ENCODE data around the gene AFMID. TPM values are rescaled to one million over a fixed set of nuclear protein-coding genes. Genes with fewer than 3 reads are reported as not detected.
A peak's percentile ranks its signal among the peaks of the same experiment; 100 is the strongest.

Gene AFMID
- total and polyA plus RNA-seq, 2 of the 8 experiments (the other 6 are each of a cell fraction or from before 2014, with no cell fraction given), result 49.0 to 53.0 TPM

DNA sequence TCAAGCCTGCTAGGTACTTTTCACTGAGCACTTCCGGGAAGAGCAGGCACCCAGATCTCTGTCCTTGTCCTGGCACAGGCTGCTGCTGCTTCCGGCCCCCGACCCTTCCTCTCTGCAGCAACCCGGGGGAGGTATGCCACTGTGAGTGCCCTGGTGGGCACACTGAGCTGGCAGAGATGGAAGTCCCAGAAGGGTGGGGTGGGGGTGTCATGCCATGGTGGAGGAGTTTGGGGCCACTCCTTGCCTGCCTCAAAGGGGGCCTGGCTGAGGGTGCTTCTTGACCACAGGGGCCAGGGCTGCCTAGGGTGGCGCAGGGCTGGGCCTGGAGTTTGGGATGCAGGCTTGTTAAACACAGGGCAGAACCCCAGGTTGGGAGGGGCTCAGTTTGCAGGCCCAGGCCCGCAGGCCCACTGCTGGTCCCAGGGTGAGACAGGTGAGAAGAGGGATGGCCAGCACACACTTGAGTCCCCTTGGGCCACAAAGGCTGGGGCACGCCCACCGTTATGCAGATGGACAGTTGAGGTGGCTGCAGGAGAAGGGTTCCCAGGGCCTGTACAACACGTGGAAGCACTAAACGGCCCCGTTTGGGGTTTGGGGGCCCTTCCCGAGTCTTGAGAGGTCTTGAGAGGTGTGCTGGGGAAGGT lies 53.0 kb downstream of the AFMID start:
- Histone ChIP-seq H3K23ac (ENCODE audit: insufficient read length) (no peak overlapping the region), H2BK12ac (ENCODE audit: low read depth, low read length) (no peak overlapping the region), H4K20me1 (replicated peaks in 1 of 2; ENCODE audit: control insufficient read depth in 1 of 2, insufficient read depth in 2 of 2, low read length in 2 of 2) (no peaks in the 10 kb centered on the region), H3K79me2 (ENCODE audit: control insufficient read depth in 1 of 2, insufficient read depth in 2 of 2, low read length in 2 of 2) (no peaks in the 10 kb centered on the region), H3K27me3 (replicated peaks in 1 of 4; ENCODE audit: control insufficient read depth in 3 of 4, extremely low read depth in 1 of 4, insufficient read depth in 3 of 4, low read length in 3 of 4) (no peaks in the 10 kb centered on the region), H2BK20ac (ENCODE audit: low read length) (0 out of 2 replicates have a peak overlapping the region, but pooled peaks have one; percentile 32), H2BK120ac (replicated peaks; ENCODE audit: low read depth, low read length) (no peak overlapping the region), H2BK15ac (ENCODE audit: low read length) (no peak overlapping the region), H3K56ac (replicated peaks; ENCODE audit: insufficient read length, low read depth, low read length) (no peak overlapping the region), H3K4me2 (ENCODE audit: insufficient read depth in 1 of 2, low read depth in 2 of 2, low read length in 2 of 2) (no peak overlapping the region), H3K9ac (replicated peaks in 1 of 4; ENCODE audit: extremely low read depth in 1 of 4, low read depth in 3 of 4, low read length in 3 of 4) (no peak overlapping the region), H2BK5ac (ENCODE audit: low read depth, low read length) (no peak overlapping the region), H4K5ac (ENCODE audit: insufficient read length, low read depth, low read length) (no peak overlapping the region), H3K9me3 (ENCODE audit: insufficient read depth in 2 of 2, low read depth in 1 of 2, low read length in 1 of 2) (no peaks in the 10 kb centered on the region), H2AK5ac (ENCODE audit: low read depth, low read length) (no peak overlapping the region), H2AFZ (ENCODE audit: low read length) (no peak overlapping the region), H3K18ac (ENCODE audit: extremely low read depth, low read length) (no peak overlapping the region), H3K79me1 (ENCODE audit: low read depth, low read length) (no peaks in the 10 kb centered on the region; the same call in 1 of the 2 replicates), H3K14ac (ENCODE audit: insufficient read length) (no peak overlapping the region), H3K27ac (ENCODE audit: low read depth, low read length) (no peak overlapping the region), H3K4me3 (ENCODE audit: extremely low read depth in 1 of 4, insufficient read depth in 2 of 4, low read depth in 3 of 4, low read length in 4 of 4) (no peak overlapping the region), H3K23me2 (ENCODE audit: low read depth, low read length) (no peaks in the 10 kb centered on the region; the same call in 1 of the 2 replicates), H4K91ac (replicated peaks; ENCODE audit: insufficient read length, low read length) (no peak overlapping the region), H3K4me1 (replicated peaks in 1 of 4; ENCODE audit: control insufficient read depth in 3 of 4, insufficient read depth in 4 of 4, low read length in 3 of 4) (peaks cover 0 to 3% (median 0%) of the 10 kb centered on the region in 4 experiments; a peak in 2 of 7 replicates), H3K36me3 (ENCODE audit: control insufficient read depth in 2 of 4, insufficient read depth in 4 of 4, low read length in 3 of 4) (no peaks in the 10 kb centered on the region), H4K8ac (ENCODE audit: extremely low read depth, insufficient read depth, low read length) (peak overlapping the region; percentile 39; the same call in 1 of the 2 replicates), H3K4ac (replicated peaks; ENCODE audit: insufficient read length, low read depth, low read length) (no peak overlapping the region)
- no peak for TF ChIP-seq KDM5A (IDR thresholded peaks at IDR 0.05; ENCODE audit: low read length)
- WGBS, 2 experiments (ENCODE audit: extremely low coverage in 1 of 2, insufficient coverage in 1 of 2, insufficient read length in 1 of 2, insufficient replicate concordance in 2 of 2, low coverage in 1 of 2, low lambda C conversion rate in 2 of 2, missing lambda C conversion rate in 1 of 2), result 88% methylated on average over 12 of the region's 12 CpGs; no CpG with 5 or more reads in 1 of the 2 experiments
- no peak for FAIRE-seq
- ChIA-PET POLR2A (ENCODE audit: partially characterized antibody) (no interaction called here), CTCF (ENCODE audit: partially characterized antibody) (interaction anchor here (5.9 kb wide), 1 partner anchor 11 kb away, joined by 53 read pairs; no protein-coding TSS in a partner anchor)
- no peak for DNase-seq (ENCODE audit: low read depth in 1 of 2, low spot score in 2 of 2)

Measured in H1 (cell line).